ENCODE measurements around the gene TARBP1. TPM values are rescaled to one million over a fixed set of nuclear protein-coding genes. Genes with fewer than 3 reads are reported as not detected.

TARBP1 gene
- total and polyA plus RNA-seq, 2 of the 13 experiments (the other 11 are each of a cell fraction or from before 2014, with no cell fraction given) = 37.7 to 67.0 TPM

DNA sequence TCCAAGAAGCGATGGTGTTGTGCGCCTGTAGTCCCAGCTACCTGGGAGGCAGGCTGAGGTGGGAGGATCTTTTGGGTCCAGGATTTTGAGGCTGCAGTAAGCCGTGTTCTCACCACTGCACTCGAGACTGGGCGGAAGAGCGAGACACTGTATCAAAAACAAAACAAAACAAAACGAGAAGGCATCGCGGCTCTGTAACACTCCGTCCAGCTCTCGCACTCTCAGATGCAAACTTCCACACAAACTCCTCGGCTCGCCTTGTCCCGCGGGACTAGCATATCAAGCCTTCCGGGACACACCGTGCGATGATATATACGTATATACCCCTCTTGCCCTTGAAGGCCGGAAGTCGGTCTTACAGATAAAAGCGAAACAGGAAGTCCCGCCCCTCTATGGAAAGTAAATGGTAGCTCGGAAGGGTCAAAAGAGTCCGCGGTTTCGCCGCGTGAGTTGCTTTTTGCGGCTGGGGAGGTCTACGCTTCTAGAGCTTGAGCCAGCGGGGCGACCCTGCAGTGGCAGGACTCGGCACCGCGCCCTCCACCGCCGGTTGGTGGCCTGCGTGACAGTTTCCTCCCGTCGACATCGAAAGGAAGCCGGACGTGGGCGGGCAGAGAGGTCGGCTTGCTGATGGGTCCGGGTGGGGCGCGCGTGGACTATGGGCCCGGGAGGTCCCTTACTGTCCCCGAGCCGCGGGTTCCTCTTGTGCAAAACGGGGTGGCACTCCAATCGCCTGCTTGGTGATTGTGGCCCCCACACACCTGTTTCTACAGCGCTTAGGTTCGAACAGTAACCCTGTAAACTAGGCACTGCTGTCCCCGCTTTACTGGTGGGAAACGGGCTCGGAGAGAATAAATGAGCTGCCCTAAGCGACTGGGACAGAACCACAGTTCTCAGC is 105.7 kb downstream of the TARBP1 start, which contains the start of gene COA6 (continued):
- TF ChIP-seq NFE2L1 (CRISPR knock-in tag; IDR thresholded peaks at IDR 0.05; ENCODE audit: borderline replicate concordance) (peak; percentile 88; the same call in 1 of the 2 replicates), ETV6 (CRISPR knock-in tag; conservative IDR thresholded peaks at IDR 0.05) (peak; percentile 72; the same call in 1 of the 2 replicates), SP4 (CRISPR knock-in tag; IDR thresholded peaks at IDR 0.05) (peak; percentile 65), KMT2A (CRISPR knock-in tag; IDR thresholded peaks at IDR 0.05) (peak; percentile 94), ZNF782 (CRISPR knock-in tag; IDR thresholded peaks at IDR 0.05; ENCODE audit: borderline replicate concordance) (peak; percentile 73), TARDBP (CRISPR knock-in tag; IDR thresholded peaks at IDR 0.05) (peak; percentile 85), ZNF557 (CRISPR knock-in tag; IDR thresholded peaks at IDR 0.05) (no peak), ZNF232 (CRISPR knock-in tag; IDR thresholded peaks at IDR 0.05; ENCODE audit: borderline replicate concordance) (peak; percentile 40; the same call in 1 of the 2 replicates), YEATS4 (CRISPR knock-in tag; IDR thresholded peaks at IDR 0.05; ENCODE audit: borderline replicate concordance) (peak; percentile 83), SAP130 (CRISPR knock-in tag; IDR thresholded peaks at IDR 0.05; ENCODE audit: low read depth) (peak; percentile 92), HOXA7 (CRISPR knock-in tag; IDR thresholded peaks at IDR 0.05) (no peak), ZNF337 (CRISPR knock-in tag; IDR thresholded peaks at IDR 0.05; ENCODE audit: borderline replicate concordance, low read depth) (peak; percentile 92; the same call in 1 of the 2 replicates), ZFX (CRISPR knock-in tag; IDR thresholded peaks at IDR 0.05; ENCODE audit: low read depth) (peak; percentile 81), CREM (IDR thresholded peaks at IDR 0.05) (peak; percentile 90), CREM (CRISPR knock-in tag; IDR thresholded peaks at IDR 0.05) (no peak)
- TF ChIP-seq, protein P1, sequence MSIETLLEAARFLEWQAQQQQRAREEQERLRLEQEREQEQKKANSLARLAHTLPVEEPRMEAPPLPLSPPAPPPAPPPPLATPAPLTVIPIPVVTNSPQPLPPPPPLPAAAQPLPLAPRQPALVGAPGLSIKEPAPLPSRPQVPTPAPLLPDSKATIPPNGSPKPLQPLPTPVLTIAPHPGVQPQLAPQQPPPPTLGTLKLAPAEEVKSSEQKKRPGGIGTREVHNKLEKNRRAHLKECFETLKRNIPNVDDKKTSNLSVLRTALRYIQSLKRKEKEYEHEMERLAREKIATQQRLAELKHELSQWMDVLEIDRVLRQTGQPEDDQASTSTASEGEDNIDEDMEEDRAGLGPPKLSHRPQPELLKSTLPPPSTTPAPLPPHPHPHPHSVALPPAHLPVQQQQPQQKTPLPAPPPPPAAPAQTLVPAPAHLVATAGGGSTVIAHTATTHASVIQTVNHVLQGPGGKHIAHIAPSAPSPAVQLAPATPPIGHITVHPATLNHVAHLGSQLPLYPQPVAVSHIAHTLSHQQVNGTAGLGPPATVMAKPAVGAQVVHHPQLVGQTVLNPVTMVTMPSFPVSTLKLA (IDR thresholded peaks at IDR 0.05) = 0 out of 2 replicates have a peak, but pooled peaks have one; percentile 22
- TF ChIP-seq, protein P2, sequence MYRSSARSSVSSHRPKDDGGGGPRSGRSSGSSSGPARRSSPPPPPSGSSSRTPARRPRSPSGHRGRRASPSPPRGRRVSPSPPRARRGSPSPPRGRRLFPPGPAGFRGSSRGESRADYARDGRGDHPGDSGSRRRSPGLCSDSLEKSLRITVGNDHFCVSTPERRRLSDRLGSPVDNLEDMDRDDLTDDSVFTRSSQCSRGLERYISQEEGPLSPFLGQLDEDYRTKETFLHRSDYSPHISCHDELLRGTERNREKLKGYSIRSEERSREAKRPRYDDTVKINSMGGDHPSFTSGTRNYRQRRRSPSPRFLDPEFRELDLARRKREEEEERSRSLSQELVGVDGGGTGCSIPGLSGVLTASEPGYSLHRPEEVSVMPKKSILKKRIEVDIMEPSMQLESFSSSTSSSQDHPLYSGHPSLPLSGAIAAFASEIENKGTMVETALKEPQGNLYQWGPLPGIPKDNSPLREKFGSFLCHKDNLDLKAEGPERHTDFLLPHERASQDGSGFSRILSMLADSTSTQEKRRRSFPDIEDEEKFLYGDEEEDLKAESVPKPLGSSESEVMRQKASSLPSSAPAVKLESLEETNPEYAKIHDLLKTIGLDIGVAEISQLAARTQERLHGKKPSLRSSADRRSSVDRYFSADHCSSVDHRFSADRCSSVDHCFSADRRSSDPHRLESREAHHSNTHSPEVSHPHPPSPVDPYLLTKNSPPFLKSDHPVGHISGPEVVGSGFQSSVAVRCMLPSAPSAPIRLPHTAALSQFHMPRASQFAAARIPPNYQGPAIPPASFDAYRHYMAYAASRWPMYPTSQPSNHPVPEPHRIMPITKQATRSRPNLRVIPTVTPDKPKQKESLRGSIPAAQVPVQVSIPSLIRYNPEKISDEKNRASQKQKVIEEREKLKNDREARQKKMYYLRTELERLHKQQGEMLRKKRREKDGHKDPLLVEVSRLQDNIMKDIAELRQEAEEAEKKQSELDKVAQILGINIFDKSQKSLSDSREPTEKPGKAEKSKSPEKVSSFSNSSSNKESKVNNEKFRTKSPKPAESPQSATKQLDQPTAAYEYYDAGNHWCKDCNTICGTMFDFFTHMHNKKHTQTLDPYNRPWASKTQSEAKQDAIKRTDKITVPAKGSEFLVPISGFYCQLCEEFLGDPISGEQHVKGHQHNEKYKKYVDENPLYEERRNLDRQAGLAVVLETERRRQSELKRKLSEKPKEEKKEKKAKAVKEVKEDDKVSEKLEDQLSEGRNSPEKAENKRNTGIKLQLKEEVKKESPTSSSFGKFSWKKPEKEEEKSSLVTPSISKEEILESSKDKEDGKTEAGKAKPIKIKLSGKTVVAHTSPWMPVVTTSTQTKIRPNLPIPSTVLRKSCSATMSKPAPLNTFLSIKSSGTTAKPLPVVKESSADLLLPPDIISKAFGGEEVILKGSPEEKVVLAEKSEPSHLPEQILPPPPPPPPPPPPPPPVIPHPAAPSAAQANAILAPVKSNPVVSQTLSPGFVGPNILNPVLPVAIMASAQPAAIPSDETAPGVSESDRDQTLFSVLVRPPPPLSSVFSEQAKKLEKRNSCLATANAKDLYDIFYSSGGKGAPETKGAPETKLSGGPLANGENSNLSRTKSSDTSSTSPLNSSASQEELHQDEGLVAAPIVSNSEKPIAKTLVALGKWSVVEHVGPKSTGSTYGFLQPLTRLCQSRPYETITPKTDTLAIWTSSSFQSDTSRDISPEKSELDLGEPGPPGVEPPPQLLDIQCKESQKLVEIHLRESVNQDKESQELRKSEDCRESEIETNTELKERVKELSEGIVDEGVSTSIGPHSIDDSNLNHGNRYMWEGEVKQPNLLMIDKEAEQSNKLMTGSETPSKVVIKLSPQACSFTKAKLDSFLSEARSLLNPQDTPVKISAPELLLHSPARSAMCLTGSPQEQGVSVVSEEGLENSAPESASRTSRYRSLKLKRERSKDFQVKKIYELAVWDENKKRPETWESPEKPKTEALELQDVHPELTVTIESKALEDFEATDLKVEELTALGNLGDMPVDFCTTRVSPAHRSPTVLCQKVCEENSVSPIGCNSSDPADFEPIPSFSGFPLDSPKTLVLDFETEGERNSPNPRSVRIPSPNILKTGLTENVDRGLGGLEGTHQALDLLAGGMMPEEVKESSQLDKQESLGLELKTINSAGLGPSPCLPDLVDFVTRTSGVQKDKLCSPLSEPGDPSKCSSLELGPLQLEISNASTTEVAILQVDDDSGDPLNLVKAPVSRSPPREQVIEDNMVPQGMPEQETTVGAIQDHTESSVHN (CRISPR knock-in tag; IDR thresholded peaks at IDR 0.05) = peak; percentile 73; the same call in 1 of the 2 replicates
- TF ChIP-seq, protein P3, sequence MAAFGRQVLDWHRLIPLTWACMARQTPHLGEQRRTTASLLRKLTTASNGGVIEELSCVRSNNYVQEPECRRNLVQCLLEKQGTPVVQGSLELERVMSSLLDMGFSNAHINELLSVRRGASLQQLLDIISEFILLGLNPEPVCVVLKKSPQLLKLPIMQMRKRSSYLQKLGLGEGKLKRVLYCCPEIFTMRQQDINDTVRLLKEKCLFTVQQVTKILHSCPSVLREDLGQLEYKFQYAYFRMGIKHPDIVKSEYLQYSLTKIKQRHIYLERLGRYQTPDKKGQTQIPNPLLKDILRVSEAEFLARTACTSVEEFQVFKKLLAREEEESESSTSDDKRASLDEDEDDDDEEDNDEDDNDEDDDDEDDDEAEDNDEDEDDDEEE (CRISPR knock-in tag; IDR thresholded peaks at IDR 0.05) = peak; percentile 99
